Cardiac fibroblast (primary cell): Measurements from ENCODE around the gene SLC8A1.

ENCODE experiments used
- DNase-seq, 2 donors: peaks; one replicate each; pipeline versions ENCODE4 v3.0.0 to v3.0.0-alpha.2; 2010; ENCODE audit warnings: low read depth in 2 of 2
- H3K4me3 ChIP-seq, 2 donors: replicated peaks in 1 of 2; 1 replicate in 1 of 2; 2 replicates in 1 of 2; pipeline ENCODE4 v1.5.1; 2011; ENCODE audit warnings: low read depth in 2 of 2, low read length in 2 of 2, mild to moderate bottlenecking in 2 of 2, moderate library complexity in 1 of 2
- CTCF ChIP-seq: IDR thresholded peaks from one replicate; pipeline ENCODE4 v1.5.1; 2011; ENCODE audit warnings: low read depth, mild to moderate bottlenecking, low read length, inconsistent platforms

SLC8A1 gene

GRCh38 chr2:40487602-40488001, 35.7 kb upstream of the SLC8A1 start:
- peak; percentile 8 to 20 for DNase-seq
- H3K4me3 ChIP-seq, result no peak overlapping the region
- no peak for TF ChIP-seq CTCF

- no peak for TF ChIP-seq CTCF
- DNase-seq, result no peak
Observed at GRCh38 chr2:40485854-40486253, 34.0 kb upstream of the SLC8A1 start.

GRCh38 chr2:40485318-40485717, 33.4 kb upstream of the SLC8A1 start:
- no peak overlapping the region for H3K4me3 ChIP-seq
- TF ChIP-seq CTCF, result no peak
- no peak for DNase-seq

More at GRCh38 chr2:40485854-40486253, 34.0 kb upstream of the SLC8A1 start:
- H3K4me3 ChIP-seq, result no peak overlapping the region

GRCh38 chr2:40483549-40484243, 31.8 kb upstream of the SLC8A1 start:
- DNase-seq, result no peak
- TF ChIP-seq CTCF, result no peak
- H3K4me3 ChIP-seq, result no peak overlapping the region

GRCh38 chr2:40480596-40480995, 28.7 kb upstream of the SLC8A1 start:
- no peak overlapping the region for H3K4me3 ChIP-seq
- TF ChIP-seq CTCF, result no peak
- no peak for DNase-seq

GRCh38 chr2:40480073-40480472, 28.2 kb upstream of the SLC8A1 start:
- no peak overlapping the region for H3K4me3 ChIP-seq
- TF ChIP-seq CTCF, result no peak
- no peak for DNase-seq

- DNase-seq, result no peak
- no peak overlapping the region for H3K4me3 ChIP-seq
- no peak for TF ChIP-seq CTCF
Observed at GRCh38 chr2:40477361-40477760, 25.5 kb upstream of the SLC8A1 start.
